Umbilical cord (tissue), 2 donors: ENCODE measurements around the gene DDX60. TPM values are rescaled to one million over a fixed set of nuclear protein-coding genes. Genes with fewer than 3 reads are reported as not detected.
"Not testable (repeated sequence)": the region's sequence is repeated elsewhere in the genome, so short reads cannot be mapped to it uniquely, and the experiment has no call there.

Experiments used
- DNase-seq: peaks from one replicate; pipeline ENCODE4 v3.0.0-alpha.2; 2015; ENCODE audit warnings: low spot score
- total RNA-seq: library from RNA; depleted of rRNA; stranded (reverse); fragments of >200 nt; gene quantifications from one replicate; pipeline ENCODE4 v1.2.3, GENCODE V29; 2014; ENCODE audit warnings: low replicate concordance; ENCODE audit not compliant: insufficient read depth

The DDX60 gene
- total RNA-seq, result 22.9 TPM

GRCh38 chr4:168318266-168318895, at the start of gene DDX60:
Gene DDX60 (minus strand): TSS chr4:168318752. CDS start chr4:168311259, 7,493 bp downstream.
- DNase-seq, result peak; percentile 82

- no peak for DNase-seq
Measured at GRCh38 chr4:168367065-168367464, 48.5 kb upstream of the DDX60 start.

GRCh38 chr4:168362025-168362401, 43.5 kb upstream of the DDX60 start:
- no peak for DNase-seq

- no peak for DNase-seq
Measured at GRCh38 chr4:168361365-168362024, 42.9 kb upstream of the DDX60 start.

GRCh38 chr4:168360271-168360670, 41.7 kb upstream of the DDX60 start:
- no peak for DNase-seq

GRCh38 chr4:168357941-168358340, 39.4 kb upstream of the DDX60 start:
- no peak for DNase-seq

GRCh38 chr4:168353746-168354145, 35.2 kb upstream of the DDX60 start:
- no peak for DNase-seq

GRCh38 chr4:168337550-168337940, 19.0 kb upstream of the DDX60 start:
- peak; percentile 10 for DNase-seq

GRCh38 chr4:168336837-168337549, 18.4 kb upstream of the DDX60 start:
- DNase-seq, result no peak

- no peak for DNase-seq
Measured at GRCh38 chr4:168335621-168336020, 17.1 kb upstream of the DDX60 start.

- no peak for DNase-seq
Measured at GRCh38 chr4:168334053-168334452, 15.5 kb upstream of the DDX60 start.

GRCh38 chr4:168330575-168330974, 12.0 kb upstream of the DDX60 start:
- not testable (repeated sequence) for DNase-seq

- DNase-seq, result no peak
Measured at GRCh38 chr4:168325591-168325990, 7.0 kb upstream of the DDX60 start.

GRCh38 chr4:168321006-168321405, 2.5 kb upstream of the DDX60 start:
- DNase-seq, result no peak

- no peak for DNase-seq
Measured at GRCh38 chr4:168319486-168320019, 1.0 kb upstream of the DDX60 start.

GRCh38 chr4:168317621-168318020, 931 bp downstream of the DDX60 start:
- no peak for DNase-seq

GRCh38 chr4:168309781-168310180, 8.8 kb downstream of the DDX60 start:
- DNase-seq, result peak; percentile 19

- DNase-seq, result no peak
Measured at GRCh38 chr4:168308912-168309311, 9.6 kb downstream of the DDX60 start.

- no peak for DNase-seq
Measured at GRCh38 chr4:168306476-168306875, 12.1 kb downstream of the DDX60 start.

GRCh38 chr4:168304744-168305459, 13.7 kb downstream of the DDX60 start:
- no peak for DNase-seq

- DNase-seq, result not testable (repeated sequence)
Measured at GRCh38 chr4:168303430-168303829, 15.1 kb downstream of the DDX60 start.
